ENCODE data around the gene ATAT1. TPM values are rescaled to one million over a fixed set of nuclear protein-coding genes. Genes with fewer than 3 reads are reported as not detected.
A peak's percentile ranks its signal among the peaks of the same experiment; 100 is the strongest.

Gene ATAT1
- polyA plus RNA-seq, 1 of the 3 experiments (the other 2 are of a cell fraction): 36.2 TPM

- WGBS (ENCODE audit: low lambda C conversion rate): 98% methylated on average over 2 of the region's 2 CpGs
- peak overlapping the region in 1 of 2 experiments; percentile 96; a peak in 2 of 4 replicates for H3K27ac ChIP-seq (ENCODE audit: low read depth in 2 of 2, low read length in 1 of 2)
These were observed 14.8 kb upstream of the ATAT1 start for GRCh38 chr6:30611856-30612194.

More at GRCh38 chr6:30611856-30612194, 14.8 kb upstream of the ATAT1 start:
- H3K36me3 ChIP-seq (replicated peaks in 1 of 2; ENCODE audit: control insufficient read depth in 1 of 2, insufficient read depth in 2 of 2, low read length in 1 of 2): peaks cover 50 to 62% of the 10 kb centered on the region in 2 experiments
- H4K20me1 ChIP-seq (ENCODE audit: insufficient read depth): peaks cover 16% of the 10 kb centered on the region
- peaks cover 22 to 23% of the 10 kb centered on the region in 2 experiments for H3K4me1 ChIP-seq (ENCODE audit: control insufficient read depth in 1 of 2, insufficient read depth in 2 of 2, low read depth in 1 of 2, low read length in 1 of 2)
- TF ChIP-seq, protein P1, sequence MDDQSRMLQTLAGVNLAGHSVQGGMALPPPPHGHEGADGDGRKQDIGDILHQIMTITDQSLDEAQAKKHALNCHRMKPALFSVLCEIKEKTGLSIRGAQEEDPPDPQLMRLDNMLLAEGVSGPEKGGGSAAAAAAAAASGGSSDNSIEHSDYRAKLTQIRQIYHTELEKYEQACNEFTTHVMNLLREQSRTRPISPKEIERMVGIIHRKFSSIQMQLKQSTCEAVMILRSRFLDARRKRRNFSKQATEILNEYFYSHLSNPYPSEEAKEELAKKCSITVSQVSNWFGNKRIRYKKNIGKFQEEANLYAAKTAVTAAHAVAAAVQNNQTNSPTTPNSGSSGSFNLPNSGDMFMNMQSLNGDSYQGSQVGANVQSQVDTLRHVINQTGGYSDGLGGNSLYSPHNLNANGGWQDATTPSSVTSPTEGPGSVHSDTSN (IDR thresholded peaks at IDR 0.05): no peak
- TF ChIP-seq POLR2AphosphoS5 (IDR thresholded peaks at IDR 0.05; ENCODE audit: low read depth, low read length): no peak
- TF ChIP-seq IRF3 (IDR thresholded peaks at IDR 0.05; ENCODE audit: low read depth, low read length): no peak
- no peak for TF ChIP-seq SMC3 (IDR thresholded peaks at IDR 0.05; ENCODE audit: low read depth, low read length)
- TF ChIP-seq SIN3A (IDR thresholded peaks at IDR 0.05; ENCODE audit: borderline replicate concordance, low read depth, low read length): no peak
- no peak for TF ChIP-seq NRF1 (IDR thresholded peaks at IDR 0.05; ENCODE audit: low read depth, low read length)
- TF ChIP-seq MXI1 (IDR thresholded peaks at IDR 0.05; ENCODE audit: low read depth, low read length): no peak
- TF ChIP-seq TAF1 (IDR thresholded peaks at IDR 0.05; ENCODE audit: borderline replicate concordance, low read depth, low read length): no peak
- no peak for TF ChIP-seq REST (IDR thresholded peaks at IDR 0.05; ENCODE audit: low read depth, low read length)
- no peak for TF ChIP-seq CHD2 (IDR thresholded peaks at IDR 0.05; ENCODE audit: low read length, partially characterized antibody)
- TF ChIP-seq ELF1 (IDR thresholded peaks at IDR 0.05): no peak
- TF ChIP-seq ZBTB33 (IDR thresholded peaks at IDR 0.05; ENCODE audit: borderline replicate concordance, low read depth): no peak
- TF ChIP-seq, protein P2, sequence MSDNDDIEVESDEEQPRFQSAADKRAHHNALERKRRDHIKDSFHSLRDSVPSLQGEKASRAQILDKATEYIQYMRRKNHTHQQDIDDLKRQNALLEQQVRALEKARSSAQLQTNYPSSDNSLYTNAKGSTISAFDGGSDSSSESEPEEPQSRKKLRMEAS (IDR thresholded peaks at IDR 0.05; ENCODE audit: low read depth): no peak
- no peak for TF ChIP-seq GABPA (IDR thresholded peaks at IDR 0.05; ENCODE audit: low read depth)
- TF ChIP-seq, protein P3, sequence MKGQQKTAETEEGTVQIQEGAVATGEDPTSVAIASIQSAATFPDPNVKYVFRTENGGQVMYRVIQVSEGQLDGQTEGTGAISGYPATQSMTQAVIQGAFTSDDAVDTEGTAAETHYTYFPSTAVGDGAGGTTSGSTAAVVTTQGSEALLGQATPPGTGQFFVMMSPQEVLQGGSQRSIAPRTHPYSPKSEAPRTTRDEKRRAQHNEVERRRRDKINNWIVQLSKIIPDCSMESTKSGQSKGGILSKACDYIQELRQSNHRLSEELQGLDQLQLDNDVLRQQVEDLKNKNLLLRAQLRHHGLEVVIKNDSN (IDR thresholded peaks at IDR 0.05; ENCODE audit: borderline replicate concordance, low read depth): no peak
- TF ChIP-seq EZH2phosphoT487 (IDR thresholded peaks at IDR 0.05; ENCODE audit: borderline replicate concordance, low read depth): no peak
- no peaks in the 10 kb centered on the region for H3K9me2 ChIP-seq
- no peak overlapping the region for H3K9ac ChIP-seq
- peaks cover 56% of the 10 kb centered on the region for H3F3A ChIP-seq (replicated peaks; ENCODE audit: insufficient read depth)
- H3K27me3 ChIP-seq (ENCODE audit: insufficient read depth): no peaks in the 10 kb centered on the region
- no peak for DNase-seq
- no peaks in the 10 kb centered on the region for H3K9me3 ChIP-seq
- CTCF ChIA-PET: interaction anchor here (1.1 to 3.8 kb wide), 7 partner anchors 11 to 130 kb away, joined by 3 to 33 read pairs (median 7); no protein-coding TSS in a partner anchor
- H3K79me2 ChIP-seq (ENCODE audit: insufficient read depth): peaks cover 67% of the 10 kb centered on the region
- POLR2A ChIA-PET: interaction anchor here (1.6 to 4.7 kb wide), 4 partner anchors 11 to 110 kb away, joined by 5 to 32 read pairs (median 12); partner anchors contain the start of gene PRR3
- H2AFZ ChIP-seq (ENCODE audit: low read depth): no peak overlapping the region
- no peak overlapping the region for H3K4me2 ChIP-seq
- no peak overlapping the region for H3K4me3 ChIP-seq (ENCODE audit: low read depth in 2 of 2, low read length in 1 of 2)

Measured in SK-N-SH (cell line).